WTC11 (cell line): ENCODE results near the gene TRPM2.
"Not testable (repeated sequence)": the region's sequence is repeated elsewhere in the genome, so short reads cannot be mapped to it uniquely, and the experiment has no call there.

ENCODE experiments used
- ATF1 ChIP-seq: sonication (generic); formaldehyde crosslinking; IDR thresholded peaks from 2 replicates; pipeline ENCODE4 v1.8.1; 2023; ENCODE audit warnings: mild to moderate bottlenecking, moderate library complexity, missing genetic modification reagents
- CREM ChIP-seq: sonication (generic); formaldehyde crosslinking; IDR thresholded peaks from 2 replicates; pipeline ENCODE4 v1.8.1; 2022; ENCODE audit warnings: mild to moderate bottlenecking, missing genetic modification reagents, moderate library complexity

GRCh38 chr21:44342981-44343380, 10.4 kb upstream of the TRPM2 start:
- TF ChIP-seq CREM, ATF1: not testable (repeated sequence)
